H1 (cell line): Measurements from ENCODE around the gene WFDC1. TPM values are rescaled to one million over a fixed set of nuclear protein-coding genes. Genes with fewer than 3 reads are reported as not detected.

Experiments used
- CTCF ChIA-PET: fragments of 300-600 bp; sonication (Branson Sonifier 250); formaldehyde crosslinking; loops from one replicate; lab custom pipeline; 2021; ENCODE audit not compliant: partially characterized antibody; lab: Charles Lee
- POLR2A ChIA-PET: fragments of 300-600 bp; sonication (Branson Sonifier 250); formaldehyde crosslinking; loops from one replicate; lab custom pipeline; 2021; ENCODE audit warnings: inconsistent platforms; ENCODE audit not compliant: partially characterized antibody; lab: Charles Lee
- DNase-seq, 2 experiments: peaks; one replicate each; pipeline versions ENCODE4 v3.0.0 to v3.0.0-alpha.2; 2010 to 2022; ENCODE audit warnings: low spot score in 2 of 2, low read depth in 1 of 2, mixed read lengths in 1 of 2
- FAIRE-seq: peaks from 2 replicates; lab custom pipeline; 2011; peaks lifted over from hg19 to GRCh38; lab: Jason Lieb, UNC
- H2AFZ ChIP-seq: 2 replicates; pipeline ENCODE4 v1.8.1; 2012; ENCODE audit warnings: low read length, inconsistent platforms
- H2AK5ac ChIP-seq: 2 replicates; pipeline ENCODE4 v1.6.1; 2013; ENCODE audit warnings: low read depth, low read length
- H2BK120ac ChIP-seq: replicated peaks from 2 replicates; pipeline ENCODE3; 2013; ENCODE audit warnings: low read depth, low read length, inconsistent platforms
- H2BK12ac ChIP-seq: 2 replicates; pipeline ENCODE4 v1.6.1; 2013; ENCODE audit warnings: low read depth, low read length
- H2BK15ac ChIP-seq: 2 replicates; pipeline ENCODE4 v1.6.1; 2013; ENCODE audit warnings: low read length
- H2BK20ac ChIP-seq: 2 replicates; pipeline ENCODE4 v1.6.1; 2013; ENCODE audit warnings: low read length
- H2BK5ac ChIP-seq: 2 replicates; pipeline ENCODE4 v1.6.1; 2013; ENCODE audit warnings: low read depth, low read length
- H3K14ac ChIP-seq: 2 replicates; pipeline ENCODE4 v1.6.1; 2013; ENCODE audit warnings: inconsistent platforms; ENCODE audit not compliant: insufficient read length
- H3K18ac ChIP-seq: 2 replicates; pipeline ENCODE4 v1.6.1; 2013; ENCODE audit warnings: low read length; ENCODE audit errors: extremely low read depth
- H3K23ac ChIP-seq: 2 replicates; pipeline ENCODE4 v1.6.1; 2013; ENCODE audit warnings: inconsistent platforms; ENCODE audit not compliant: insufficient read length
- H3K23me2 ChIP-seq: 2 replicates; pipeline ENCODE4 v1.6.1; 2013; ENCODE audit warnings: low read depth, low read length
- H3K27ac ChIP-seq: 2 replicates; pipeline ENCODE4 v1.6.1; 2011; ENCODE audit warnings: low read depth, low read length, inconsistent platforms
- H3K27me3 ChIP-seq, 4 experiments: replicated peaks in 1 of 4; 1 replicate in 1 of 4; 2 replicates in 3 of 4; pipeline versions ENCODE4 v1.6.1 to v1.8.1; 2011 to 2013; ENCODE audit warnings: low read length in 3 of 4, mild to moderate bottlenecking in 3 of 4, inconsistent platforms in 2 of 4, mixed read lengths in 2 of 4, moderate library complexity in 1 of 4; ENCODE audit not compliant: control insufficient read depth in 3 of 4, insufficient read depth in 3 of 4; ENCODE audit errors: extremely low read depth in 1 of 4
- H3K36me3 ChIP-seq, 4 experiments: 2 replicates each; pipeline versions ENCODE4 v1.6.1 to v1.8.1; 2011 to 2013; ENCODE audit warnings: mild to moderate bottlenecking in 4 of 4, low read length in 3 of 4, moderate library complexity in 2 of 4, control low read depth in 1 of 4, inconsistent platforms in 1 of 4; ENCODE audit not compliant: insufficient read depth in 4 of 4, control insufficient read depth in 2 of 4
- H3K4ac ChIP-seq: replicated peaks from 2 replicates; pipeline ENCODE3; 2013; ENCODE audit warnings: low read length, low read depth, mixed read lengths, inconsistent platforms; ENCODE audit not compliant: insufficient read length
- H3K4me1 ChIP-seq, 4 experiments: replicated peaks in 1 of 4; 1 replicate in 1 of 4; 2 replicates in 3 of 4; pipeline versions ENCODE4 v1.6.1 to v1.8.1; 2011 to 2013; ENCODE audit warnings: low read length in 3 of 4, inconsistent platforms in 2 of 4, mixed read lengths in 1 of 4; ENCODE audit not compliant: insufficient read depth in 4 of 4, control insufficient read depth in 3 of 4
- H3K4me2 ChIP-seq, 2 experiments: 2 replicates each; pipeline versions ENCODE4 v1.6.1 to v1.8.1; 2011 to 2013; ENCODE audit warnings: low read depth in 2 of 2, low read length in 2 of 2, control low read depth in 1 of 2, inconsistent platforms in 1 of 2, mild to moderate bottlenecking in 1 of 2; ENCODE audit not compliant: insufficient read depth in 1 of 2
- H3K4me3 ChIP-seq, 4 experiments: fragments of 200-600, 300-600 bp in 1 of 4; sonication (generic), shearing (Covaris generic), sonication (Bioruptor Twin) in 1 of 4; 2 replicates each; pipeline versions ENCODE4 v1.5.1 to v1.8.1; 2011 to 2016; ENCODE audit warnings: low read length in 4 of 4, low read depth in 3 of 4, control low read depth in 2 of 4, inconsistent platforms in 2 of 4, mild to moderate bottlenecking in 2 of 4, mixed read lengths in 1 of 4, moderate library complexity in 1 of 4; ENCODE audit not compliant: insufficient read depth in 2 of 4; ENCODE audit errors: extremely low read depth in 1 of 4
- H3K56ac ChIP-seq: replicated peaks from 2 replicates; pipeline ENCODE3; 2013; ENCODE audit warnings: low read depth, mild to moderate bottlenecking, mixed read lengths, low read length, inconsistent platforms; ENCODE audit not compliant: insufficient read length
- H3K79me1 ChIP-seq: 2 replicates; pipeline ENCODE4 v1.6.1; 2013; ENCODE audit warnings: low read depth, low read length, control low read depth
- H3K79me2 ChIP-seq, 2 experiments: 2 replicates each; pipeline versions ENCODE4 v1.6.1 to v1.8.1; 2012 to 2013; ENCODE audit warnings: low read length in 2 of 2, mild to moderate bottlenecking in 2 of 2, inconsistent platforms in 1 of 2; ENCODE audit not compliant: insufficient read depth in 2 of 2, control insufficient read depth in 1 of 2
- H3K9ac ChIP-seq, 4 experiments: replicated peaks in 1 of 4; 1 replicate in 1 of 4; 2 replicates in 3 of 4; pipeline versions ENCODE4 v1.6.1 to v1.8.1; 2011 to 2013; ENCODE audit warnings: low read depth in 3 of 4, low read length in 3 of 4, control low read depth in 2 of 4, mild to moderate bottlenecking in 2 of 4, moderate library complexity in 2 of 4, inconsistent platforms in 1 of 4; ENCODE audit errors: extremely low read depth in 1 of 4
- H3K9me3 ChIP-seq, 2 experiments: 2 replicates each; pipeline versions ENCODE4 v1.6.1 to v1.8.1; 2012 to 2013; ENCODE audit warnings: mild to moderate bottlenecking in 2 of 2, moderate library complexity in 2 of 2, control low read depth in 1 of 2, inconsistent platforms in 1 of 2, low read depth in 1 of 2, low read length in 1 of 2, mixed read lengths in 1 of 2; ENCODE audit not compliant: insufficient read depth in 2 of 2
- H4K20me1 ChIP-seq, 2 experiments: replicated peaks in 1 of 2; 2 replicates each; pipeline versions ENCODE3 to v1.8.1; 2011 to 2013; ENCODE audit warnings: inconsistent platforms in 2 of 2, low read length in 2 of 2, mild to moderate bottlenecking in 1 of 2; ENCODE audit not compliant: insufficient read depth in 2 of 2, control insufficient read depth in 1 of 2
- H4K5ac ChIP-seq: 2 replicates; pipeline ENCODE4 v1.6.1; 2013; ENCODE audit warnings: low read length, low read depth, mixed read lengths, inconsistent platforms; ENCODE audit not compliant: insufficient read length
- H4K8ac ChIP-seq: 2 replicates; pipeline ENCODE4 v1.8.0; 2013; ENCODE audit warnings: mild to moderate bottlenecking, moderate library complexity, low read length, inconsistent platforms; ENCODE audit not compliant: insufficient read depth; ENCODE audit errors: extremely low read depth
- H4K91ac ChIP-seq: replicated peaks from 2 replicates; pipeline ENCODE3; 2013; ENCODE audit warnings: low read length, mixed read lengths, inconsistent platforms; ENCODE audit not compliant: insufficient read length
- ATF2 ChIP-seq: IDR thresholded peaks from 2 replicates; pipeline ENCODE4 v1.6.1; 2012; ENCODE audit warnings: low read length, inconsistent platforms
- BCL11A ChIP-seq, 2 experiments: IDR thresholded peaks; one replicate each; pipeline ENCODE4 v1.6.1; 2011; ENCODE audit warnings: low read depth in 2 of 2, low read length in 2 of 2, mild to moderate bottlenecking in 2 of 2
- EP300 ChIP-seq, 2 experiments: IDR thresholded peaks; 1 replicate in 1 of 2; 2 replicates in 1 of 2; pipeline ENCODE4 v1.6.1; 2011 to 2012; ENCODE audit warnings: low read depth in 2 of 2, low read length in 2 of 2, mild to moderate bottlenecking in 2 of 2, borderline replicate concordance in 1 of 2, inconsistent platforms in 1 of 2, moderate library complexity in 1 of 2
- GABPA ChIP-seq: IDR thresholded peaks from 2 replicates; pipeline ENCODE4 v1.6.1; 2011; ENCODE audit warnings: mild to moderate bottlenecking, low read length, moderate library complexity, borderline replicate concordance; ENCODE audit not compliant: insufficient read depth
- HDAC2 ChIP-seq, 2 experiments: fragments of 300-600 bp in 1 of 2; sonication (generic) in 1 of 2; IDR thresholded peaks; 2 replicates each; pipeline ENCODE4 v1.6.1; 2011 to 2012; ENCODE audit warnings: low read depth in 2 of 2, low read length in 2 of 2, mild to moderate bottlenecking in 2 of 2, moderate library complexity in 2 of 2, borderline replicate concordance in 1 of 2, inconsistent platforms in 1 of 2
- KDM5A ChIP-seq: fragments of 200-600 bp; IDR thresholded peaks from 2 replicates; pipeline ENCODE4 v1.7.1; 2012; ENCODE audit warnings: mild to moderate bottlenecking, low read length, inconsistent platforms, mixed read lengths
- PHF8 ChIP-seq: fragments of 200-600 bp; sonication (generic); conservative IDR thresholded peaks from 2 replicates; pipeline ENCODE4 v1.7.1; 2012; ENCODE audit warnings: low read depth, mild to moderate bottlenecking, inconsistent platforms, low read length, moderate library complexity
- POLR2A ChIP-seq, 2 experiments: IDR thresholded peaks; 1 replicate in 1 of 2; 2 replicates in 1 of 2; pipeline ENCODE4 v1.6.1; 2011; ENCODE audit warnings: low read depth in 2 of 2, low read length in 2 of 2, mild to moderate bottlenecking in 2 of 2; ENCODE audit errors: control extremely low read depth in 1 of 2
- POU5F1 ChIP-seq: IDR thresholded peaks from 2 replicates; pipeline ENCODE4 v1.6.1; 2011; ENCODE audit warnings: low read depth, mild to moderate bottlenecking, low read length, moderate library complexity
- SRF ChIP-seq: IDR thresholded peaks from 2 replicates; pipeline ENCODE4 v1.6.1; 2011; ENCODE audit warnings: mild to moderate bottlenecking, low read depth, low read length, moderate library complexity
- TEAD4 ChIP-seq: IDR thresholded peaks from 2 replicates; pipeline ENCODE4 v1.6.1; 2012; ENCODE audit warnings: low read depth, low read length, inconsistent platforms, mixed read lengths
- WGBS, 2 experiments: shearing (Covaris generic) in 1 of 2; methylation state at CpG; one replicate each; pipeline versions ENCODE4 v1.1.6 to v1.1.7; 2013 to 2015; ENCODE audit warnings: low lambda C conversion rate in 2 of 2, mixed read lengths in 2 of 2, inconsistent platforms in 1 of 2, low coverage in 1 of 2, missing lambda C conversion rate in 1 of 2; ENCODE audit not compliant: insufficient replicate concordance in 2 of 2, insufficient coverage in 1 of 2, insufficient read length in 1 of 2; ENCODE audit errors: extremely low coverage in 1 of 2, missing lambda C conversion rate in 1 of 2; 5-methylcytosine and 5-hydroxymethylcytosine counted together
- polyA plus RNA-seq, 7 experiments: library from polyadenylated mRNA; depleted of rRNA in 3 of 7; stranded (reverse) in 5 of 7; unstranded in 2 of 7; fragments of >200 nt in 5 of 7; fragments of 200-250 nt in 2 of 7; gene quantifications; 1 replicate in 5 of 7; 2 replicates in 1 of 7; 4 replicates in 1 of 7; pipeline versions ENCODE4 v1.2.1 to v1.2.3, GENCODE V29; 2011 to 2013; ENCODE audit warnings: missing spikeins in 2 of 7, mixed read lengths in 2 of 7
- total RNA-seq: library from RNA; stranded (reverse); fragmentation: NEBNext Ultra II Directional; extraction: Animal tissue kit (Norgen Biotek cat#: 25700); gene quantifications from 2 replicates; pipeline ENCODE4 v1.2.1, GENCODE V29; 2021

WFDC1 gene
- total and polyA plus RNA-seq, 2 of the 8 experiments (the other 6 are each of a cell fraction or from before 2014, with no cell fraction given): 0.70 to 1.1 TPM

GRCh38 chr16:84331998-84332780 lies 37.5 kb downstream of the WFDC1 start:
- no peak for DNase-seq
- TF ChIP-seq ATF2 (no peak), SRF (no peak), PHF8 (no peak), GABPA (no peak), HDAC2 (IDR thresholded peaks at IDR 0.05; ENCODE audit: borderline replicate concordance in 1 of 2, low read depth in 2 of 2, low read length in 2 of 2) (no peak), KDM5A (no peak), POU5F1 (no peak), EP300 (IDR thresholded peaks at IDR 0.05; ENCODE audit: borderline replicate concordance in 1 of 2, low read depth in 2 of 2, low read length in 2 of 2) (no peak), POLR2A (IDR thresholded peaks at IDR 0.05; ENCODE audit: control extremely low read depth in 1 of 2, low read depth in 2 of 2, low read length in 2 of 2) (no peak), TEAD4 (no peak), BCL11A (IDR thresholded peaks at IDR 0.05; ENCODE audit: low read depth in 2 of 2, low read length in 2 of 2) (no peak)

More at GRCh38 chr16:84331998-84332780, 37.5 kb downstream of the WFDC1 start:
- no peaks in the 10 kb centered on the region for H3K4me1 ChIP-seq
- FAIRE-seq: no peak
- H2BK120ac ChIP-seq: no peak overlapping the region
- no peak overlapping the region for H3K4me3 ChIP-seq
- no peaks in the 10 kb centered on the region for H4K20me1 ChIP-seq
- H2BK12ac ChIP-seq: no peak overlapping the region
- no peak overlapping the region for H2BK5ac ChIP-seq
- H2BK15ac ChIP-seq: no peak overlapping the region
- no peaks in the 10 kb centered on the region for H3K23me2 ChIP-seq
- no peak overlapping the region for H3K14ac ChIP-seq
- no peaks in the 10 kb centered on the region for H3K27me3 ChIP-seq
- no peak overlapping the region for H3K4me2 ChIP-seq
- no peak overlapping the region for H2AK5ac ChIP-seq
- no peak overlapping the region for H4K91ac ChIP-seq
- no peak overlapping the region for H3K23ac ChIP-seq
- H3K4ac ChIP-seq: no peak overlapping the region
- H3K56ac ChIP-seq: no peak overlapping the region
- no peak overlapping the region for H2BK20ac ChIP-seq
- H3K18ac ChIP-seq: no peak overlapping the region
- no peak overlapping the region for H3K27ac ChIP-seq
- no peaks in the 10 kb centered on the region for H3K79me1 ChIP-seq
- H2AFZ ChIP-seq: no peak overlapping the region
- no peaks in the 10 kb centered on the region for H3K79me2 ChIP-seq
- no peak overlapping the region for H4K8ac ChIP-seq
- H3K36me3 ChIP-seq: no peaks in the 10 kb centered on the region
- CTCF ChIA-PET: interaction anchor here (1.0 kb wide), 1 partner anchor 251 kb away, joined by 3 read pairs; no protein-coding TSS in a partner anchor
- POLR2A ChIA-PET: no interaction called here
- no peak overlapping the region for H3K9ac ChIP-seq
- no peaks in the 10 kb centered on the region for H3K9me3 ChIP-seq
- H4K5ac ChIP-seq: no peak overlapping the region
- WGBS, 2 experiments: 92% methylated on average over 17 of the region's 17 CpGs; no CpG with 5 or more reads in 1 of the 2 experiments
